Ishikawa (cell line): Measurements from ENCODE around the gene FLYWCH1.

Experiments used
- CEBPB ChIP-seq: IDR thresholded peaks from 2 replicates; pipeline ENCODE4 v1.6.1; 2012
- CREB1 ChIP-seq: IDR thresholded peaks from 2 replicates; pipeline ENCODE4 v1.6.1; 2012; ENCODE audit warnings: low read depth
- EGR1 ChIP-seq: IDR thresholded peaks from 2 replicates; pipeline ENCODE4 v1.6.1; 2012
- EP300 ChIP-seq: IDR thresholded peaks from 2 replicates; pipeline ENCODE4 v1.6.1; 2012; ENCODE audit warnings: borderline replicate concordance
- FOXM1 ChIP-seq: IDR thresholded peaks from 2 replicates; pipeline ENCODE4 v1.6.1; 2012; ENCODE audit warnings: low read depth, borderline replicate concordance
- NFIC ChIP-seq: IDR thresholded peaks from 2 replicates; pipeline ENCODE4 v1.6.1; 2012
- RAD21 ChIP-seq: IDR thresholded peaks from 2 replicates; pipeline ENCODE4 v1.6.1; 2012; ENCODE audit warnings: low read depth
- TAF1 ChIP-seq: IDR thresholded peaks from 2 replicates; pipeline ENCODE4 v1.6.1; 2012; ENCODE audit warnings: low read depth, mild to moderate bottlenecking
- TCF12 ChIP-seq: IDR thresholded peaks from 2 replicates; pipeline ENCODE4 v1.6.1; 2012; ENCODE audit warnings: low read depth
- TEAD4 ChIP-seq: IDR thresholded peaks from 2 replicates; pipeline ENCODE4 v1.6.1; 2012
- ZBTB7A ChIP-seq: IDR thresholded peaks from 2 replicates; pipeline ENCODE4 v1.6.1; 2012; ENCODE audit warnings: low read depth
- TF ChIP-seq, protein P1 (sequence below): IDR thresholded peaks from 2 replicates; pipeline ENCODE4 v1.6.1; 2012; ENCODE audit warnings: low read depth, mild to moderate bottlenecking
- TF ChIP-seq, protein P2 (sequence below): IDR thresholded peaks from 2 replicates; pipeline ENCODE4 v1.6.1; 2012
- TF ChIP-seq, protein P3 (sequence below): IDR thresholded peaks from 2 replicates; pipeline ENCODE4 v1.6.1; 2012

DNA sequence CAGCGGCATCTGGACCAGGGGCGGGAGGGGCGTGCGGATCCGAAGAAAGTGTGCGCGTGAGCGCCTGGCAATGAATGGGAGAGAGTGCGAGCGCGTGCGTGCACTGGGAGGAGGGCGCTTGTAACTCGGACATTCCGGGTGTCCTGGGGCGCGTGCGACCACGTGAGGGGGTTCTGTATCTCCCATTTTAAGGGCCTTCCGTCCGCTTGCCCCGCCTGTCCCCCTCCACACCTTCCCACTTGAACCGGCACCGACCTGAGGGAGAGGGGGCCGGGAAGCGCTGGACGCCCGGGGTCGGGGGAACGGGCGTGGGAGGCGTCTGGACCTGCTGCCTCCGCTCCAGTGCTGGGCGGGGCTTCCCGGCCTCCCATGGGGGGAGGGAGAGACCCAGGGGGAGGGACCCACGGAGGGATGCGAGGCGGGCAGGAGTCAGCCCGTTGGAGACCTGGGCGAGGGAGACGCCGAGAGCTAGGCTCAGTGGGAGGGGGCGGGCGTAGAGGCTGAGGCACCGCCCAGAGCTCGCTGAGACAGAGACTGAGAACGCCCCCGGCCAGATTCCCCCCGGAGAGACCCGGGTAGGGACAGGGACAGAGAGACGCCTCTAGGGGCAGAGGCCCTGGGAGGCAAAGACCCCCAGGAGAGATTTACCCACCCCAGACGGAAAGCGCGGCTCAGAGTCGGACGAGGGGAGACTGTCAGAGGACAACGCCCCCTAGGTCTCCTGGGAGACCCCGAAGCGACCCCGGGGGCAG is 52.2 kb downstream of the FLYWCH1 start, which contains the start of gene KREMEN2:
- TF ChIP-seq EP300 = no peak
- peak; percentile 79; the same call in 1 of the 2 replicates for TF ChIP-seq ZBTB7A
- no peak for TF ChIP-seq CREB1
- TF ChIP-seq CEBPB = no peak
- TF ChIP-seq, protein P1, sequence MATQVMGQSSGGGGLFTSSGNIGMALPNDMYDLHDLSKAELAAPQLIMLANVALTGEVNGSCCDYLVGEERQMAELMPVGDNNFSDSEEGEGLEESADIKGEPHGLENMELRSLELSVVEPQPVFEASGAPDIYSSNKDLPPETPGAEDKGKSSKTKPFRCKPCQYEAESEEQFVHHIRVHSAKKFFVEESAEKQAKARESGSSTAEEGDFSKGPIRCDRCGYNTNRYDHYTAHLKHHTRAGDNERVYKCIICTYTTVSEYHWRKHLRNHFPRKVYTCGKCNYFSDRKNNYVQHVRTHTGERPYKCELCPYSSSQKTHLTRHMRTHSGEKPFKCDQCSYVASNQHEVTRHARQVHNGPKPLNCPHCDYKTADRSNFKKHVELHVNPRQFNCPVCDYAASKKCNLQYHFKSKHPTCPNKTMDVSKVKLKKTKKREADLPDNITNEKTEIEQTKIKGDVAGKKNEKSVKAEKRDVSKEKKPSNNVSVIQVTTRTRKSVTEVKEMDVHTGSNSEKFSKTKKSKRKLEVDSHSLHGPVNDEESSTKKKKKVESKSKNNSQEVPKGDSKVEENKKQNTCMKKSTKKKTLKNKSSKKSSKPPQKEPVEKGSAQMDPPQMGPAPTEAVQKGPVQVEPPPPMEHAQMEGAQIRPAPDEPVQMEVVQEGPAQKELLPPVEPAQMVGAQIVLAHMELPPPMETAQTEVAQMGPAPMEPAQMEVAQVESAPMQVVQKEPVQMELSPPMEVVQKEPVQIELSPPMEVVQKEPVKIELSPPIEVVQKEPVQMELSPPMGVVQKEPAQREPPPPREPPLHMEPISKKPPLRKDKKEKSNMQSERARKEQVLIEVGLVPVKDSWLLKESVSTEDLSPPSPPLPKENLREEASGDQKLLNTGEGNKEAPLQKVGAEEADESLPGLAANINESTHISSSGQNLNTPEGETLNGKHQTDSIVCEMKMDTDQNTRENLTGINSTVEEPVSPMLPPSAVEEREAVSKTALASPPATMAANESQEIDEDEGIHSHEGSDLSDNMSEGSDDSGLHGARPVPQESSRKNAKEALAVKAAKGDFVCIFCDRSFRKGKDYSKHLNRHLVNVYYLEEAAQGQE = no peak
- no peak; the same call in 1 of the 2 replicates for TF ChIP-seq TAF1
- TF ChIP-seq FOXM1 = no peak
- TF ChIP-seq, protein P2, sequence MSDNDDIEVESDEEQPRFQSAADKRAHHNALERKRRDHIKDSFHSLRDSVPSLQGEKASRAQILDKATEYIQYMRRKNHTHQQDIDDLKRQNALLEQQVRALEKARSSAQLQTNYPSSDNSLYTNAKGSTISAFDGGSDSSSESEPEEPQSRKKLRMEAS = peak; percentile 78
- TF ChIP-seq TCF12 = no peak; the same call in none of the 2 replicates
- no peak for TF ChIP-seq RAD21
- TF ChIP-seq TEAD4 = peak; percentile 57
- no peak for TF ChIP-seq NFIC
- TF ChIP-seq, protein P3, sequence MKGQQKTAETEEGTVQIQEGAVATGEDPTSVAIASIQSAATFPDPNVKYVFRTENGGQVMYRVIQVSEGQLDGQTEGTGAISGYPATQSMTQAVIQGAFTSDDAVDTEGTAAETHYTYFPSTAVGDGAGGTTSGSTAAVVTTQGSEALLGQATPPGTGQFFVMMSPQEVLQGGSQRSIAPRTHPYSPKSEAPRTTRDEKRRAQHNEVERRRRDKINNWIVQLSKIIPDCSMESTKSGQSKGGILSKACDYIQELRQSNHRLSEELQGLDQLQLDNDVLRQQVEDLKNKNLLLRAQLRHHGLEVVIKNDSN = peak; percentile 81
- peak; percentile 56 for TF ChIP-seq EGR1
